Inferior parietal cortex (tissue), 1 donor: Measurements from ENCODE around the gene ECT2L.
"Not testable (repeated sequence)": the region's sequence is repeated elsewhere in the genome, so short reads cannot be mapped to it uniquely, and the experiment has no call there.

ENCODE experiments used
- DNase-seq: peaks from one replicate; pipeline ENCODE4 v3.0.0-alpha.2; 2016; ENCODE audit errors: extremely low spot score

ECT2L gene

DNA sequence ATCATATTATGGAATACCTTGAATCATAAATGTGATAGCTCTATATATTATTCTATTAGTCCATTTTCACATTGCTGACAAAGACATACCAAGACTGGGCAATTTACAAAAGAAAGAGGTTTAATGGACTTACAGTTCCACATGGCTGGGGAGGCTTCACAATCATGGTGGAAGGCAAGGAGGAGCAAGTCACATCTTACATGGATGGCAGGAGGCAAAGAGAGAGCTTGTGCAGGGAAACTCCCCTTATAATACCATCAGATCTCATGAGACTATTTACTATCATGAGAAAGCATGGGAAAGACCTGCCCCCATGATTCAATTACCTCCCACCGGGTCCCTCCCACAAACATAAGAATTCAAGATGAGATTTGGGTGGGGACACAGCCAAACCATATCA lies 141.0 kb downstream of the ECT2L start:
- DNase-seq = not testable (repeated sequence)

DNA sequence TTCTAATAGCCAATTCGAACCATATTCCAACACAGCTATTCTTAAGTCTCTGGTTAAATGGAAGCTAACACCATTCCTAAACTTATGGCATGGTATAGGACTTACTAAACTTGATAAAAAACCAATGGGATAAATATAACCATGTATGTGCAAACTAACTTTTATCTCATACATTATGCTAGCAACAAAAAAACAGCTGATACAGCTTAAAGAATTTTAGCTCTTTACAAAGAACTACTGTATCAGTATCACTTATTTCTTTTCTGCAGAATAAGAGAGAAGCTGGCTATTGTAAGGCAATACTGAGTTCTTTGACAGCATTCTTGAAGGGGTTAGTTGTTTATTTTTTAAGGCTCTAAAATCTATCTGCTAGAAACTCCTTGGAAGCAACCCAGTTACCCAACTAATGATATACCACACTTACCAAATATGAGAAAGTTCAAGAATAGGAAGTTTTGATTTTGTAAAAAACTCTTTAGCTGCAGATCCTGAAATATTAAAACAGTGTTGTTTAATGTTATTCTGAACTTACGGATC lies 147.3 kb downstream of the ECT2L start:
- DNase-seq = no peak

DNA sequence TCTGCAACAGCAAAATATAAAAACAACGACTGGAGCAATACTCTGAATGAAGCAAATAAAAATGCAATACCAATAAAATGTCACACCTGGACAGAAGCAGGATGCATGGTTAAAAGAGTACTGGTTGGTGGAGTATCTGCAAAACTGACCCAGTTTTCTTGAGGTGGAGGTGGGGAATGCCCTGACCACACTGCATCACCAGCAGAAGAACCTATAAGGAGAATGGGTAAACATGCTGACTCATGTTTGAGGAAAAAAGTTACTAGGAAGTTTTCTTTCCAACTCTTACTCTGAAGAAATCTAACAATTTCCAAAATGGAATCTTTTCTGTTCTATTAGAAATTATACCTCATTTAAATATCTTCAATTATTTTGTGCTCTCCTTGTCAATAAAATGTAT lies 148.5 kb downstream of the ECT2L start:
- no peak for DNase-seq

DNA sequence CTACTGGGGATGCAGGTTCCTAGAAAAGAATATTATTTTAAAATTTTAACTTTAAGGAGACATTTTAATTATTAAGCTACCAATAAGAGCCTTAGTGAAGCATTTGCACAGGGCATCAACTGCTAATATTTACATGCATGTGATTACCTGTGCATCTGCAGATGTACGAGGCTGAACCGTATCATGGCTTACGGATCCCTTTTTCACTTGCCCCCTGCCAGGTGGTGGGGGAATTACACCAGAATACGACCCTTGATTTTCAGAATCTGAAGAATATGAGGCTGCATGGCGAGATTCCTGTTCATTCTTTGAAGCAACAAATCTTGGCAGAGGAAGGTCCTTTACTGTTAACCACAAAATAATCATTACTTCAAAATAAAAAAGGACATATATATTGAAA lies 149.5 kb downstream of the ECT2L start:
- DNase-seq = no peak

DNA sequence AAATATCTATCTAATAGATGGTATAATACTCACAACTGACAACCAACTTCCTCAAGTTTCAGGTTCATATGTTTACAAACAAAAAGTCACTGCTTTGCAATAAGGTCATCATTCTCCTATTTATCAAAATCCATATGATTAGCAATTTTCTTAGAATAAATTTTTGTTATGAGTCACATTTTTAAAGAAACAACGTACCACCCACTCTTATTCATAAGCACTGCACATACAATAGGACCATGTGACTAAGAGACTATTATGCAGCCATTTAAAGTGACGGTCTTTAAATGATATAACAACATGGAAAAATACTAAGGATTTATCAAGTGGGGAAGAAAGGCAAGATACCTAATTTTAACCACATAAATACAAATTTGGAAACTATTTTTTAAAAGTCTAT lies 152.1 kb downstream of the ECT2L start:
- no peak for DNase-seq

DNA sequence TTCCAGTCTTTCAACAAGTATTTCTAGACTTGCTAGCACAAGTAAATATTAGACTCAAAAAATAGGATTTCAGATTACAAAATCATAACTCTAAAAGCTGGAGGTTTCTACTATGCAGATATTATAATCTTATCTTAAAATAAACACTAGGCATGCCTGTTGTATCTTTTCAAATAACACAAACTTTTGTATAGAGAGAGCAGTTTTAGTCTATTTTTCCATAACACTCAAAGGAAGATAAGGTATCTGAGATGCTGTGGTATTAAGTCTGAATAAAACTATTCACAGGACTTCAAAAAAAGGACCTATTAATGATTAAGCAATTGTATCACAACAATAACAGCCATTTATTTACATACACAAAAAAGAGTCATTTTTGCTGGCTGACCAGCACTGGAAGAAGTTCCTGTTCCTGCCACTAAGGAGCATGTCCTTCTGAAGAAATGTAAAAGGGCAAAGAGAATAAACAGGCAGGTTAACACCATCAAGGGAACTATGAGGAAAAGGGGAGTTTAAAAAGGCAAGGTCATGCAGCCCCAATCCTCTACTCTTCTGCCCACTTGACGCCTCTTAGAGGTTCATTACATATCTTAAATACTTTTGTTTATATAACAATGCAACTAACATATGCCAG lies 152.8 kb downstream of the ECT2L start:
- DNase-seq = no peak

DNA sequence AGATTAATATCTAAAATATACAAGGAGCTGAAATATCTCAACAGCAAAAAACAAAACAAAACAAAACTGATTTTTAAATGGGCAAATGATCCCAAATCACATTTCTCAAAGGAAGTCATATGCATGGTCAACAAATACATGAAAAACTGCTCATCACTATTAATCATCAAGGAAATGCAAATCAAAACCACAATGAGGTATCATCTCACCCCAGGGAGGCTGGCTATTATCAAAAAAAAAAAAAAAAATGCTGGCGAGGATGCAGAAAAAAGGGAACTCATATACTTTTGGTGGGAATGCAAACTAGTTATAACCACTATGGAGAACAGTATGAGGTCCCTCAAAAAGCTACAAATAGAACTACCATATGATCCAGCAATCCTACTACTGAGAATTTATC lies 157.6 kb downstream of the ECT2L start:
- no peak for DNase-seq
